H1 (cell line): ENCODE results near the gene KCNMB4. TPM values are rescaled to one million over a fixed set of nuclear protein-coding genes. Genes with fewer than 3 reads are reported as not detected.

Experiments used
- CTCF ChIA-PET: fragments of 300-600 bp; sonication (Branson Sonifier 250); formaldehyde crosslinking; loops from one replicate; lab custom pipeline; 2021; ENCODE audit not compliant: partially characterized antibody; lab: Charles Lee
- POLR2A ChIA-PET: fragments of 300-600 bp; sonication (Branson Sonifier 250); formaldehyde crosslinking; loops from one replicate; lab custom pipeline; 2021; ENCODE audit warnings: inconsistent platforms; ENCODE audit not compliant: partially characterized antibody; lab: Charles Lee
- DNase-seq, 2 experiments: peaks; one replicate each; pipeline versions ENCODE4 v3.0.0 to v3.0.0-alpha.2; 2010 to 2022; ENCODE audit warnings: low spot score in 2 of 2, low read depth in 1 of 2, mixed read lengths in 1 of 2
- FAIRE-seq: peaks from 2 replicates; lab custom pipeline; 2011; peaks lifted over from hg19 to GRCh38; lab: Jason Lieb, UNC
- H2AFZ ChIP-seq: 2 replicates; pipeline ENCODE4 v1.8.1; 2012; ENCODE audit warnings: low read length, inconsistent platforms
- H2AK5ac ChIP-seq: 2 replicates; pipeline ENCODE4 v1.6.1; 2013; ENCODE audit warnings: low read depth, low read length
- H2BK120ac ChIP-seq: replicated peaks from 2 replicates; pipeline ENCODE3; 2013; ENCODE audit warnings: low read depth, low read length, inconsistent platforms
- H2BK12ac ChIP-seq: 2 replicates; pipeline ENCODE4 v1.6.1; 2013; ENCODE audit warnings: low read depth, low read length
- H2BK15ac ChIP-seq: 2 replicates; pipeline ENCODE4 v1.6.1; 2013; ENCODE audit warnings: low read length
- H2BK20ac ChIP-seq: 2 replicates; pipeline ENCODE4 v1.6.1; 2013; ENCODE audit warnings: low read length
- H2BK5ac ChIP-seq: 2 replicates; pipeline ENCODE4 v1.6.1; 2013; ENCODE audit warnings: low read depth, low read length
- H3K14ac ChIP-seq: 2 replicates; pipeline ENCODE4 v1.6.1; 2013; ENCODE audit warnings: inconsistent platforms; ENCODE audit not compliant: insufficient read length
- H3K18ac ChIP-seq: 2 replicates; pipeline ENCODE4 v1.6.1; 2013; ENCODE audit warnings: low read length; ENCODE audit errors: extremely low read depth
- H3K23ac ChIP-seq: 2 replicates; pipeline ENCODE4 v1.6.1; 2013; ENCODE audit warnings: inconsistent platforms; ENCODE audit not compliant: insufficient read length
- H3K23me2 ChIP-seq: 2 replicates; pipeline ENCODE4 v1.6.1; 2013; ENCODE audit warnings: low read depth, low read length
- H3K27ac ChIP-seq: 2 replicates; pipeline ENCODE4 v1.6.1; 2011; ENCODE audit warnings: low read depth, low read length, inconsistent platforms
- H3K27me3 ChIP-seq, 4 experiments: replicated peaks in 1 of 4; 1 replicate in 1 of 4; 2 replicates in 3 of 4; pipeline versions ENCODE4 v1.6.1 to v1.8.1; 2011 to 2013; ENCODE audit warnings: low read length in 3 of 4, mild to moderate bottlenecking in 3 of 4, inconsistent platforms in 2 of 4, mixed read lengths in 2 of 4, moderate library complexity in 1 of 4; ENCODE audit not compliant: control insufficient read depth in 3 of 4, insufficient read depth in 3 of 4; ENCODE audit errors: extremely low read depth in 1 of 4
- H3K36me3 ChIP-seq, 4 experiments: 2 replicates each; pipeline versions ENCODE4 v1.6.1 to v1.8.1; 2011 to 2013; ENCODE audit warnings: mild to moderate bottlenecking in 4 of 4, low read length in 3 of 4, moderate library complexity in 2 of 4, control low read depth in 1 of 4, inconsistent platforms in 1 of 4; ENCODE audit not compliant: insufficient read depth in 4 of 4, control insufficient read depth in 2 of 4
- H3K4ac ChIP-seq: replicated peaks from 2 replicates; pipeline ENCODE3; 2013; ENCODE audit warnings: low read length, low read depth, mixed read lengths, inconsistent platforms; ENCODE audit not compliant: insufficient read length
- H3K4me1 ChIP-seq, 4 experiments: replicated peaks in 1 of 4; 1 replicate in 1 of 4; 2 replicates in 3 of 4; pipeline versions ENCODE4 v1.6.1 to v1.8.1; 2011 to 2013; ENCODE audit warnings: low read length in 3 of 4, inconsistent platforms in 2 of 4, mixed read lengths in 1 of 4; ENCODE audit not compliant: insufficient read depth in 4 of 4, control insufficient read depth in 3 of 4
- H3K4me2 ChIP-seq, 2 experiments: 2 replicates each; pipeline versions ENCODE4 v1.6.1 to v1.8.1; 2011 to 2013; ENCODE audit warnings: low read depth in 2 of 2, low read length in 2 of 2, control low read depth in 1 of 2, inconsistent platforms in 1 of 2, mild to moderate bottlenecking in 1 of 2; ENCODE audit not compliant: insufficient read depth in 1 of 2
- H3K4me3 ChIP-seq, 4 experiments: fragments of 200-600, 300-600 bp in 1 of 4; sonication (generic), shearing (Covaris generic), sonication (Bioruptor Twin) in 1 of 4; 2 replicates each; pipeline versions ENCODE4 v1.5.1 to v1.8.1; 2011 to 2016; ENCODE audit warnings: low read length in 4 of 4, low read depth in 3 of 4, control low read depth in 2 of 4, inconsistent platforms in 2 of 4, mild to moderate bottlenecking in 2 of 4, mixed read lengths in 1 of 4, moderate library complexity in 1 of 4; ENCODE audit not compliant: insufficient read depth in 2 of 4; ENCODE audit errors: extremely low read depth in 1 of 4
- H3K56ac ChIP-seq: replicated peaks from 2 replicates; pipeline ENCODE3; 2013; ENCODE audit warnings: low read depth, mild to moderate bottlenecking, mixed read lengths, low read length, inconsistent platforms; ENCODE audit not compliant: insufficient read length
- H3K79me1 ChIP-seq: 2 replicates; pipeline ENCODE4 v1.6.1; 2013; ENCODE audit warnings: low read depth, low read length, control low read depth
- H3K79me2 ChIP-seq, 2 experiments: 2 replicates each; pipeline versions ENCODE4 v1.6.1 to v1.8.1; 2012 to 2013; ENCODE audit warnings: low read length in 2 of 2, mild to moderate bottlenecking in 2 of 2, inconsistent platforms in 1 of 2; ENCODE audit not compliant: insufficient read depth in 2 of 2, control insufficient read depth in 1 of 2
- H3K9ac ChIP-seq, 4 experiments: replicated peaks in 1 of 4; 1 replicate in 1 of 4; 2 replicates in 3 of 4; pipeline versions ENCODE4 v1.6.1 to v1.8.1; 2011 to 2013; ENCODE audit warnings: low read depth in 3 of 4, low read length in 3 of 4, control low read depth in 2 of 4, mild to moderate bottlenecking in 2 of 4, moderate library complexity in 2 of 4, inconsistent platforms in 1 of 4; ENCODE audit errors: extremely low read depth in 1 of 4
- H3K9me3 ChIP-seq, 2 experiments: 2 replicates each; pipeline versions ENCODE4 v1.6.1 to v1.8.1; 2012 to 2013; ENCODE audit warnings: mild to moderate bottlenecking in 2 of 2, moderate library complexity in 2 of 2, control low read depth in 1 of 2, inconsistent platforms in 1 of 2, low read depth in 1 of 2, low read length in 1 of 2, mixed read lengths in 1 of 2; ENCODE audit not compliant: insufficient read depth in 2 of 2
- H4K20me1 ChIP-seq, 2 experiments: replicated peaks in 1 of 2; 2 replicates each; pipeline versions ENCODE3 to v1.8.1; 2011 to 2013; ENCODE audit warnings: inconsistent platforms in 2 of 2, low read length in 2 of 2, mild to moderate bottlenecking in 1 of 2; ENCODE audit not compliant: insufficient read depth in 2 of 2, control insufficient read depth in 1 of 2
- H4K5ac ChIP-seq: 2 replicates; pipeline ENCODE4 v1.6.1; 2013; ENCODE audit warnings: low read length, low read depth, mixed read lengths, inconsistent platforms; ENCODE audit not compliant: insufficient read length
- H4K8ac ChIP-seq: 2 replicates; pipeline ENCODE4 v1.8.0; 2013; ENCODE audit warnings: mild to moderate bottlenecking, moderate library complexity, low read length, inconsistent platforms; ENCODE audit not compliant: insufficient read depth; ENCODE audit errors: extremely low read depth
- H4K91ac ChIP-seq: replicated peaks from 2 replicates; pipeline ENCODE3; 2013; ENCODE audit warnings: low read length, mixed read lengths, inconsistent platforms; ENCODE audit not compliant: insufficient read length
- WGBS, 2 experiments: shearing (Covaris generic) in 1 of 2; methylation state at CpG; one replicate each; pipeline versions ENCODE4 v1.1.6 to v1.1.7; 2013 to 2015; ENCODE audit warnings: low lambda C conversion rate in 2 of 2, mixed read lengths in 2 of 2, inconsistent platforms in 1 of 2, low coverage in 1 of 2, missing lambda C conversion rate in 1 of 2; ENCODE audit not compliant: insufficient replicate concordance in 2 of 2, insufficient coverage in 1 of 2, insufficient read length in 1 of 2; ENCODE audit errors: extremely low coverage in 1 of 2, missing lambda C conversion rate in 1 of 2; 5-methylcytosine and 5-hydroxymethylcytosine counted together
- polyA plus RNA-seq, 7 experiments: library from polyadenylated mRNA; depleted of rRNA in 3 of 7; stranded (reverse) in 5 of 7; unstranded in 2 of 7; fragments of >200 nt in 5 of 7; fragments of 200-250 nt in 2 of 7; gene quantifications; 1 replicate in 5 of 7; 2 replicates in 1 of 7; 4 replicates in 1 of 7; pipeline versions ENCODE4 v1.2.1 to v1.2.3, GENCODE V29; 2011 to 2013; ENCODE audit warnings: missing spikeins in 2 of 7, mixed read lengths in 2 of 7
- total RNA-seq: library from RNA; stranded (reverse); fragmentation: NEBNext Ultra II Directional; extraction: Animal tissue kit (Norgen Biotek cat#: 25700); gene quantifications from 2 replicates; pipeline ENCODE4 v1.2.1, GENCODE V29; 2021

KCNMB4 gene
- total and polyA plus RNA-seq, 2 of the 8 experiments (the other 6 are each of a cell fraction or from before 2014, with no cell fraction given): 10.9 to 16.0 TPM

- Histone ChIP-seq H2BK120ac (no peak overlapping the region), H2BK20ac (no peak overlapping the region), H3K79me1 (no peaks in the 10 kb centered on the region), H4K20me1 (peaks cover 0 to 2% of the 10 kb centered on the region in 2 experiments), H3K4me2 (no peak overlapping the region), H2AFZ (no peak overlapping the region), H3K14ac (no peak overlapping the region), H3K56ac (no peak overlapping the region), H3K9ac (no peak overlapping the region), H3K27ac (no peak overlapping the region), H4K5ac (no peak overlapping the region), H3K4me1 (peaks cover 0 to 3% (median 2%) of the 10 kb centered on the region in 4 experiments; a peak in 1 of 7 replicates), H3K36me3 (no peaks in the 10 kb centered on the region), H2BK5ac (no peak overlapping the region), H4K91ac (no peak overlapping the region), H3K79me2 (no peaks in the 10 kb centered on the region; a peak in 1 of 4 replicates), H4K8ac (no peak overlapping the region), H3K4me3 (no peak overlapping the region), H3K9me3 (no peaks in the 10 kb centered on the region), H3K23ac (no peak overlapping the region), H2AK5ac (no peak overlapping the region), H3K27me3 (no peaks in the 10 kb centered on the region), H3K4ac (no peak overlapping the region), H2BK12ac (no peak overlapping the region), H2BK15ac (no peak overlapping the region), H3K23me2 (no peaks in the 10 kb centered on the region), H3K18ac (no peak overlapping the region)
- WGBS, 2 experiments: 84% methylated on average over 2 of the region's 2 CpGs; no CpG with 5 or more reads in 1 of the 2 experiments
- ChIA-PET CTCF (interaction anchor here (1.4 to 1.7 kb wide), 2 partner anchors 13 to 450 kb away, joined by 3 to 5 read pairs; no protein-coding TSS in a partner anchor), POLR2A (no interaction called here)
- DNase-seq (no peak), FAIRE-seq (no peak)
Observed at GRCh38 chr12:70330158-70330557, 35.9 kb upstream of the KCNMB4 start.
